H1 (cell line): ENCODE results near the gene IGF2R. TPM values are rescaled to one million over a fixed set of nuclear protein-coding genes. Genes with fewer than 3 reads are reported as not detected.

ENCODE experiments used
- CTCF ChIA-PET: fragments of 300-600 bp; sonication (Branson Sonifier 250); formaldehyde crosslinking; loops from one replicate; lab custom pipeline; 2021; ENCODE audit not compliant: partially characterized antibody; lab: Charles Lee
- POLR2A ChIA-PET: fragments of 300-600 bp; sonication (Branson Sonifier 250); formaldehyde crosslinking; loops from one replicate; lab custom pipeline; 2021; ENCODE audit warnings: inconsistent platforms; ENCODE audit not compliant: partially characterized antibody; lab: Charles Lee
- DNase-seq, 2 experiments: peaks; one replicate each; pipeline versions ENCODE4 v3.0.0 to v3.0.0-alpha.2; 2010 to 2022; ENCODE audit warnings: low spot score in 2 of 2, low read depth in 1 of 2, mixed read lengths in 1 of 2
- FAIRE-seq: peaks from 2 replicates; lab custom pipeline; 2011; peaks lifted over from hg19 to GRCh38; lab: Jason Lieb, UNC
- H2AFZ ChIP-seq: 2 replicates; pipeline ENCODE4 v1.8.1; 2012; ENCODE audit warnings: low read length, inconsistent platforms
- H2AK5ac ChIP-seq: 2 replicates; pipeline ENCODE4 v1.6.1; 2013; ENCODE audit warnings: low read depth, low read length
- H2BK120ac ChIP-seq: replicated peaks from 2 replicates; pipeline ENCODE3; 2013; ENCODE audit warnings: low read depth, low read length, inconsistent platforms
- H2BK12ac ChIP-seq: 2 replicates; pipeline ENCODE4 v1.6.1; 2013; ENCODE audit warnings: low read depth, low read length
- H2BK15ac ChIP-seq: 2 replicates; pipeline ENCODE4 v1.6.1; 2013; ENCODE audit warnings: low read length
- H2BK20ac ChIP-seq: 2 replicates; pipeline ENCODE4 v1.6.1; 2013; ENCODE audit warnings: low read length
- H2BK5ac ChIP-seq: 2 replicates; pipeline ENCODE4 v1.6.1; 2013; ENCODE audit warnings: low read depth, low read length
- H3K14ac ChIP-seq: 2 replicates; pipeline ENCODE4 v1.6.1; 2013; ENCODE audit warnings: inconsistent platforms; ENCODE audit not compliant: insufficient read length
- H3K18ac ChIP-seq: 2 replicates; pipeline ENCODE4 v1.6.1; 2013; ENCODE audit warnings: low read length; ENCODE audit errors: extremely low read depth
- H3K23ac ChIP-seq: 2 replicates; pipeline ENCODE4 v1.6.1; 2013; ENCODE audit warnings: inconsistent platforms; ENCODE audit not compliant: insufficient read length
- H3K23me2 ChIP-seq: 2 replicates; pipeline ENCODE4 v1.6.1; 2013; ENCODE audit warnings: low read depth, low read length
- H3K27ac ChIP-seq: 2 replicates; pipeline ENCODE4 v1.6.1; 2011; ENCODE audit warnings: low read depth, low read length, inconsistent platforms
- H3K27me3 ChIP-seq, 4 experiments: replicated peaks in 1 of 4; 1 replicate in 1 of 4; 2 replicates in 3 of 4; pipeline versions ENCODE4 v1.6.1 to v1.8.1; 2011 to 2013; ENCODE audit warnings: low read length in 3 of 4, mild to moderate bottlenecking in 3 of 4, inconsistent platforms in 2 of 4, mixed read lengths in 2 of 4, moderate library complexity in 1 of 4; ENCODE audit not compliant: control insufficient read depth in 3 of 4, insufficient read depth in 3 of 4; ENCODE audit errors: extremely low read depth in 1 of 4
- H3K36me3 ChIP-seq, 4 experiments: 2 replicates each; pipeline versions ENCODE4 v1.6.1 to v1.8.1; 2011 to 2013; ENCODE audit warnings: mild to moderate bottlenecking in 4 of 4, low read length in 3 of 4, moderate library complexity in 2 of 4, control low read depth in 1 of 4, inconsistent platforms in 1 of 4; ENCODE audit not compliant: insufficient read depth in 4 of 4, control insufficient read depth in 2 of 4
- H3K4ac ChIP-seq: replicated peaks from 2 replicates; pipeline ENCODE3; 2013; ENCODE audit warnings: low read length, low read depth, mixed read lengths, inconsistent platforms; ENCODE audit not compliant: insufficient read length
- H3K4me1 ChIP-seq, 4 experiments: replicated peaks in 1 of 4; 1 replicate in 1 of 4; 2 replicates in 3 of 4; pipeline versions ENCODE4 v1.6.1 to v1.8.1; 2011 to 2013; ENCODE audit warnings: low read length in 3 of 4, inconsistent platforms in 2 of 4, mixed read lengths in 1 of 4; ENCODE audit not compliant: insufficient read depth in 4 of 4, control insufficient read depth in 3 of 4
- H3K4me2 ChIP-seq, 2 experiments: 2 replicates each; pipeline versions ENCODE4 v1.6.1 to v1.8.1; 2011 to 2013; ENCODE audit warnings: low read depth in 2 of 2, low read length in 2 of 2, control low read depth in 1 of 2, inconsistent platforms in 1 of 2, mild to moderate bottlenecking in 1 of 2; ENCODE audit not compliant: insufficient read depth in 1 of 2
- H3K4me3 ChIP-seq, 4 experiments: fragments of 200-600, 300-600 bp in 1 of 4; sonication (generic), shearing (Covaris generic), sonication (Bioruptor Twin) in 1 of 4; 2 replicates each; pipeline versions ENCODE4 v1.5.1 to v1.8.1; 2011 to 2016; ENCODE audit warnings: low read length in 4 of 4, low read depth in 3 of 4, control low read depth in 2 of 4, inconsistent platforms in 2 of 4, mild to moderate bottlenecking in 2 of 4, mixed read lengths in 1 of 4, moderate library complexity in 1 of 4; ENCODE audit not compliant: insufficient read depth in 2 of 4; ENCODE audit errors: extremely low read depth in 1 of 4
- H3K56ac ChIP-seq: replicated peaks from 2 replicates; pipeline ENCODE3; 2013; ENCODE audit warnings: low read depth, mild to moderate bottlenecking, mixed read lengths, low read length, inconsistent platforms; ENCODE audit not compliant: insufficient read length
- H3K79me1 ChIP-seq: 2 replicates; pipeline ENCODE4 v1.6.1; 2013; ENCODE audit warnings: low read depth, low read length, control low read depth
- H3K79me2 ChIP-seq, 2 experiments: 2 replicates each; pipeline versions ENCODE4 v1.6.1 to v1.8.1; 2012 to 2013; ENCODE audit warnings: low read length in 2 of 2, mild to moderate bottlenecking in 2 of 2, inconsistent platforms in 1 of 2; ENCODE audit not compliant: insufficient read depth in 2 of 2, control insufficient read depth in 1 of 2
- H3K9ac ChIP-seq, 4 experiments: replicated peaks in 1 of 4; 1 replicate in 1 of 4; 2 replicates in 3 of 4; pipeline versions ENCODE4 v1.6.1 to v1.8.1; 2011 to 2013; ENCODE audit warnings: low read depth in 3 of 4, low read length in 3 of 4, control low read depth in 2 of 4, mild to moderate bottlenecking in 2 of 4, moderate library complexity in 2 of 4, inconsistent platforms in 1 of 4; ENCODE audit errors: extremely low read depth in 1 of 4
- H3K9me3 ChIP-seq, 2 experiments: 2 replicates each; pipeline versions ENCODE4 v1.6.1 to v1.8.1; 2012 to 2013; ENCODE audit warnings: mild to moderate bottlenecking in 2 of 2, moderate library complexity in 2 of 2, control low read depth in 1 of 2, inconsistent platforms in 1 of 2, low read depth in 1 of 2, low read length in 1 of 2, mixed read lengths in 1 of 2; ENCODE audit not compliant: insufficient read depth in 2 of 2
- H4K20me1 ChIP-seq, 2 experiments: replicated peaks in 1 of 2; 2 replicates each; pipeline versions ENCODE3 to v1.8.1; 2011 to 2013; ENCODE audit warnings: inconsistent platforms in 2 of 2, low read length in 2 of 2, mild to moderate bottlenecking in 1 of 2; ENCODE audit not compliant: insufficient read depth in 2 of 2, control insufficient read depth in 1 of 2
- H4K5ac ChIP-seq: 2 replicates; pipeline ENCODE4 v1.6.1; 2013; ENCODE audit warnings: low read length, low read depth, mixed read lengths, inconsistent platforms; ENCODE audit not compliant: insufficient read length
- H4K8ac ChIP-seq: 2 replicates; pipeline ENCODE4 v1.8.0; 2013; ENCODE audit warnings: mild to moderate bottlenecking, moderate library complexity, low read length, inconsistent platforms; ENCODE audit not compliant: insufficient read depth; ENCODE audit errors: extremely low read depth
- H4K91ac ChIP-seq: replicated peaks from 2 replicates; pipeline ENCODE3; 2013; ENCODE audit warnings: low read length, mixed read lengths, inconsistent platforms; ENCODE audit not compliant: insufficient read length
- E2F6 ChIP-seq: IDR thresholded peaks from 2 replicates; pipeline ENCODE4 v1.6.1; 2012; ENCODE audit warnings: inconsistent platforms
- TEAD4 ChIP-seq: IDR thresholded peaks from 2 replicates; pipeline ENCODE4 v1.6.1; 2012; ENCODE audit warnings: low read depth, low read length, inconsistent platforms, mixed read lengths
- WGBS, 2 experiments: shearing (Covaris generic) in 1 of 2; methylation state at CpG; one replicate each; pipeline versions ENCODE4 v1.1.6 to v1.1.7; 2013 to 2015; ENCODE audit warnings: low lambda C conversion rate in 2 of 2, mixed read lengths in 2 of 2, inconsistent platforms in 1 of 2, low coverage in 1 of 2, missing lambda C conversion rate in 1 of 2; ENCODE audit not compliant: insufficient replicate concordance in 2 of 2, insufficient coverage in 1 of 2, insufficient read length in 1 of 2; ENCODE audit errors: extremely low coverage in 1 of 2, missing lambda C conversion rate in 1 of 2; 5-methylcytosine and 5-hydroxymethylcytosine counted together
- polyA plus RNA-seq, 7 experiments: library from polyadenylated mRNA; depleted of rRNA in 3 of 7; stranded (reverse) in 5 of 7; unstranded in 2 of 7; fragments of >200 nt in 5 of 7; fragments of 200-250 nt in 2 of 7; gene quantifications; 1 replicate in 5 of 7; 2 replicates in 1 of 7; 4 replicates in 1 of 7; pipeline versions ENCODE4 v1.2.1 to v1.2.3, GENCODE V29; 2011 to 2013; ENCODE audit warnings: missing spikeins in 2 of 7, mixed read lengths in 2 of 7
- total RNA-seq: library from RNA; stranded (reverse); fragmentation: NEBNext Ultra II Directional; extraction: Animal tissue kit (Norgen Biotek cat#: 25700); gene quantifications from 2 replicates; pipeline ENCODE4 v1.2.1, GENCODE V29; 2021

IGF2R gene
- total and polyA plus RNA-seq, 2 of the 8 experiments (the other 6 are each of a cell fraction or from before 2014, with no cell fraction given) = 20.6 to 74.1 TPM

GRCh38 chr6:160118620-160119229 is 149.8 kb downstream of the IGF2R start:
- H3K18ac ChIP-seq = no peak overlapping the region
- no peak overlapping the region for H3K56ac ChIP-seq
- FAIRE-seq = no peak
- H3K4me1 ChIP-seq = no peaks in the 10 kb centered on the region
- H3K27me3 ChIP-seq = no peaks in the 10 kb centered on the region
- H2BK120ac ChIP-seq = no peak overlapping the region
- no peak overlapping the region for H3K4me2 ChIP-seq
- no peak for DNase-seq
- CTCF ChIA-PET = interaction anchor here (1.0 to 4.1 kb wide), 5 partner anchors 16 to 336 kb away, joined by 4 to 24 read pairs (median 6); no protein-coding TSS in a partner anchor
- POLR2A ChIA-PET = no interaction called here
- H4K5ac ChIP-seq = no peak overlapping the region
- H3K4me3 ChIP-seq = no peak overlapping the region
- H3K9me3 ChIP-seq = peaks cover 0 to 13% of the 10 kb centered on the region in 2 experiments; a peak in 2 of 4 replicates
- no peak overlapping the region for H2BK5ac ChIP-seq
- no peak overlapping the region for H3K23ac ChIP-seq
- no peak overlapping the region for H4K91ac ChIP-seq
- no peaks in the 10 kb centered on the region for H3K36me3 ChIP-seq
- H2BK20ac ChIP-seq = no peak overlapping the region
- no peak overlapping the region for H2AFZ ChIP-seq
- no peaks in the 10 kb centered on the region for H3K79me2 ChIP-seq
- no peak overlapping the region for H2BK15ac ChIP-seq
- 0 out of 2 replicates have a peak overlapping the region, but pooled peaks have one; percentile 4 for H4K8ac ChIP-seq
- H3K9ac ChIP-seq = no peak overlapping the region
- no peaks in the 10 kb centered on the region for H4K20me1 ChIP-seq
- no peaks in the 10 kb centered on the region for H3K79me1 ChIP-seq
- H3K27ac ChIP-seq = no peak overlapping the region
- no peak overlapping the region for H2BK12ac ChIP-seq
- no peak overlapping the region for H3K14ac ChIP-seq
- H2AK5ac ChIP-seq = no peak overlapping the region
- no peak overlapping the region for H3K4ac ChIP-seq
- 89% methylated on average over 4 of the region's 5 CpGs; no CpG with 5 or more reads in 1 of the 2 experiments for WGBS, 2 experiments
- no peaks in the 10 kb centered on the region for H3K23me2 ChIP-seq
- no peak for TF ChIP-seq E2F6
- no peak for TF ChIP-seq TEAD4
